ENCODE measurements around the gene MED15.
A peak's percentile ranks its signal among the peaks of the same experiment; 100 is the strongest.

MED15 gene

DNA sequence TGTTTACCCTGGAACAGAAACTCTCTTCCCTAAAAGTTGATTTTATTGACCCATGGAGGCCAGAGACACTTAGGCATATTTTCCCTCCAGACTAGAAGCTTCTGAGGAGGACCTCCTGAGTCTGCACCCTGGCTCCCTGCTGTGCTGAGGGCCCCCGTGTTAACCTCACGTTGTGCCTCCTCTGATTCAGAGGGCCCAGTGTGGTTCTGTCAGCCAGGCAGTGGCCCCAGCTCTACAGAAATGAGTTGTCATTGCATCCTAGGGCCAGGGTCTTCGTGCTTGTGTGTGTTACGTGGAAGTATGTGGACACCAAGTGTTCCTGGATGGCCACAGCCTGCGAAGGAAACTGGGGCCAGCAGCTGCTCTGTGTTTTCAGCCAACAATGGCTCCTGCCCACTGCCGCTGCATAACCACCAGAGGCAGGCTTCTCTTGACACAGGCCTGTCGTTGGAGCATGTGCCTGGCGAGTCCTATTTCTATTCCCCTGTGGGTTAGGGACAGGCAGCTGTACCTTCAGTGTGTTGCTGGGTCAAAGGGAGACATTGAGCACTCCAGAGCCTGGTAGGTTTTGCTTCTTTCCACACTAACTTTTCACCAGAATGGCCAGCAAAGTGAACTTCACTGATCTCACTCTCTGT, 44.5 kb downstream of the MED15 start:
- Histone ChIP-seq H3K27me3 (ENCODE audit: control insufficient read depth, insufficient read depth, low read length) (no peaks in the 10 kb centered on the region), H3K9me3 (replicated peaks; ENCODE audit: low read length) (no peaks in the 10 kb centered on the region), H3K9ac (ENCODE audit: low read depth, low read length) (peak overlapping the region; percentile 71), H3K4me2 (ENCODE audit: low read length) (peak overlapping the region; percentile 60), H3K36me3 (ENCODE audit: insufficient read depth, low read length) (peaks cover 48% of the 10 kb centered on the region), H3K4me3 (ENCODE audit: low read length) (no peak overlapping the region), H3K4me1 (ENCODE audit: control insufficient read depth, insufficient read depth, low read length) (peaks cover 84% of the 10 kb centered on the region)

DNA sequence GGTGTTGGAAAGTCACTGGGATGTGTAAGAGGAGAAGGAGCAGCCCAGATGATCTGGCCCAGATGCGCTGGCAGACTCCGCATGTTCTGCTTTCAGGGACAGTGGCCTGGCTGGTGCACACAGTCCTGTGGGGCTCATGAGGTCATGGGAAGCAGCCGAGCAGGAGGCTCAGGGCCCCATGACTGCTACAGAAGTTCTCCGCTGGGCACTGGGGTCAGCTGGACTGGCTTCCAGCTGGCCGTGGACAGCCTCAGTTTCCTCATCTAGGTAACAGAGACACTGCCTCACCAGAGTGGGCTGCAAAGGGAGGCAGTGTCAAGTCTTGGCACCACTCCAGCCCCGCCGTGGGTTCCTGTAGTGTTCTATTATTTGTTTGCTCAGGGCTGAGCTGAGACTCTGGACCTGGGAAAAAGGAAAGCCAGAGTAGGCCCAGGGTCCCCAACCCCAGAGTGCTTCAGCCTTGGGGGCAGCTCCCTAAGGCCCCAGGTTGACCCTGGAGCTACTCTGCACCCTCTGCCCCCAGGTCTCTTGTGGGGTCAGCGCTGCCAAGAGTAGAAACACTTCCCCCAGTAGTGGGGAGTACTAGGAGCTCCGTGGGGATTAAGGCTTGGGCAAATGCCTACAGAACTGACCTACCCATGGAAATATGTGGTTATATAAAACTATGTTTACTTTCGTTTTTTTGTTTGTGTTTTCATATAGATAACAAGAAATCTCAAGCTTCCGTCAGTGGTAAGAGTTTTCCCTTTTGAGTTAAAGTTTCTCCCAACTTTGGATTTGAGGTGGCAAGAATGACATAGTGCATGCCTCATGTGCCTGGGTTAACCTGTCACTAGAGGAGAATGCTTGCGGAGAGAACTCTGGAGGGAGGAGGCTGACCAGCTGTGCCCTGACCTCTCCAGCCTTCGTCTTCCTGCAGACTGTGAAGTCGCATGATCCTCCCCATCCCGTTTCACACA, 45.3 kb downstream of the MED15 start:
- peak overlapping the region; percentile 60 for H3K4me2 ChIP-seq (ENCODE audit: low read length)
- peaks cover 56% of the 10 kb centered on the region for H3K36me3 ChIP-seq (ENCODE audit: insufficient read depth, low read length)
- H3K4me1 ChIP-seq (ENCODE audit: control insufficient read depth, insufficient read depth, low read length): peaks cover 89% of the 10 kb centered on the region
- no peaks in the 10 kb centered on the region for H3K9me3 ChIP-seq (replicated peaks; ENCODE audit: low read length)
- peak overlapping the region; percentile 16 for H3K4me3 ChIP-seq (ENCODE audit: low read length)
- H3K9ac ChIP-seq (ENCODE audit: low read depth, low read length): peak overlapping the region; percentile 71
- no peaks in the 10 kb centered on the region for H3K27me3 ChIP-seq (ENCODE audit: control insufficient read depth, insufficient read depth, low read length)

DNA sequence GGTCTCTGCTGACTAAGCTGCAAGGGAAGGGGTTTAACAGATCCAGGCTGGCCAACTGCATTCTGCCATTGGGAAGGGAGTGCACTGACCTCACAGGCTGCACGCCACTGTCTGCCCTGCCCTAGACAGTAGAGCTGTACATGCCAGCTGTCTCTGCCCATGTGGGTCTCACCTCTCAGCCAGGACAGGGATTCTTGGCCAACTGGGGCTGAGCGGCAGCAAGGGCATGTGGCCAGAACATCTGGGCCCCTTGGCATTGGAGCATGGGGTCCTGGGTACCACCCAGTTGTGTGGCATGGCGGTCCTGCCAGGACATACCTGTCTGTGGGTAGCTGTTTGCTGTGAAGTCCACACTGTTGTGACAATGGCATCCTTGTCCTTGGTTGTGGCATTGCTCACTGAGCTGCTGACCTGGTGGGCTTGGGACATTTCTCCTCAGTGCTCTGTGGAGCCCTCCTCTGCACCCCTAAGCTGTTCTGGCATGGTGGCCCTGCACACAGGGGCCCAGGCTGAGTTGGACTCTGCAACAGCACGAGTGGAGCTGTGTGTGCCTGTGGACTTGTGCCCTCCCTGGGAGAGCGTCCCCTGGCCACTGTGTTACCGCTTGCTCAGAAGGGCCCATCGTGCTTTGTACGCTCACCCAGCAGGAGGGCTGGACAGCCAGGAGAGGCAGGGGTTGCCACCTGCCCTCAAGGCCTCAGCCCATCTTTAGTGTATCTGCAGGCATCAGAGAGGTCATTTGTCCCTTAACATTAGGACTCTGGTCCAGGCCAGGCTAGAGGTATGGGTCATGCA, 46.7 kb downstream of the MED15 start:
- peak overlapping the region; percentile 57 for H3K9ac ChIP-seq (ENCODE audit: low read depth, low read length)
- H3K4me1 ChIP-seq (ENCODE audit: control insufficient read depth, insufficient read depth, low read length): peaks cover 81% of the 10 kb centered on the region
- H3K36me3 ChIP-seq (ENCODE audit: insufficient read depth, low read length): peaks cover 66% of the 10 kb centered on the region
- no peaks in the 10 kb centered on the region for H3K27me3 ChIP-seq (ENCODE audit: control insufficient read depth, insufficient read depth, low read length)
- no peak overlapping the region for H3K4me3 ChIP-seq (ENCODE audit: low read length)
- H3K4me2 ChIP-seq (ENCODE audit: low read length): no peak overlapping the region
- peaks cover 2% of the 10 kb centered on the region for H3K9me3 ChIP-seq (replicated peaks; ENCODE audit: low read length)

DNA sequence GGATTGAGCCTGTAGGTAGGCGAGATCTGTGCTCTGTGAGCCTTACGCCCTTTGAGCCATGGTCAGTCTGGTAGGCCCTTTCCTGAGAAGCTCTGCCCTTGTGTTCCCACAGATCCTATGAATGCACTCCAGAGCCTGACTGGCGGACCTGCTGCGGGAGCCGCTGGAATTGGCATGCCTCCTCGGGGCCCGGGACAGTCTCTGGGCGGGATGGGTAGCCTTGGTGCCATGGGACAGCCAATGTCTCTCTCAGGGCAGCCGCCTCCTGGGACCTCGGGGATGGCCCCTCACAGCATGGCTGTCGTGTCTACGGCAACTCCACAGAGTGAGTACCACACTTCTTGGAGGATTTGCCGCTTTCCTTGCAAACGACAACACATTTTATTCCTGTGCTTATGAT, 47.4 kb downstream of the MED15 start:
- H3K4me2 ChIP-seq (ENCODE audit: low read length): peak overlapping the region; percentile 33
- peaks cover 74% of the 10 kb centered on the region for H3K4me1 ChIP-seq (ENCODE audit: control insufficient read depth, insufficient read depth, low read length)
- no peak overlapping the region for H3K4me3 ChIP-seq (ENCODE audit: low read length)
- peaks cover 2% of the 10 kb centered on the region for H3K9me3 ChIP-seq (replicated peaks; ENCODE audit: low read length)
- peak overlapping the region; percentile 31 for H3K9ac ChIP-seq (ENCODE audit: low read depth, low read length)
- no peaks in the 10 kb centered on the region for H3K27me3 ChIP-seq (ENCODE audit: control insufficient read depth, insufficient read depth, low read length)
- peaks cover 72% of the 10 kb centered on the region for H3K36me3 ChIP-seq (ENCODE audit: insufficient read depth, low read length)

DNA sequence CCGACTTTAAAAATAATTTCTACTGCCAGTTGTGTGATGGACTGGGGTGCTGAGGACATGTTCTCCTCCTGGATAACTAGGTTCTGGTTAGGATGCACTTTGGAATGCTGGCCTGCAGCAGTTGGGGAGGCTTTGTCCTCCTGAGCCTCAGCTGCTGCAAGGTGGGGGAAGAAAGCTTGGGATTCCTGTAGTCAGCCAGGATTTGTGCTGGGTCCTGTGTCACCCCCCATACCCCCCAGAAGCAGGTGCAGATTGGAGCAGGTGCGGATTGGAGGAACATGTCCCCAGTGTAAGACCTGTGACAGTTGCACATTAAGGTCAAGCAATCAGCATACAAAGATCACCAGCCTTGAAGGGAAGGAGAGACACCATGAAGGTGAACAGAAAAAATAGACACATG, 51.1 kb downstream of the MED15 start:
- H3K9me3 ChIP-seq (replicated peaks; ENCODE audit: low read length): peaks cover 2% of the 10 kb centered on the region
- H3K4me2 ChIP-seq (ENCODE audit: low read length): no peak overlapping the region
- no peak overlapping the region for H3K4me3 ChIP-seq (ENCODE audit: low read length)
- no peaks in the 10 kb centered on the region for H3K27me3 ChIP-seq (ENCODE audit: control insufficient read depth, insufficient read depth, low read length)
- peaks cover 70% of the 10 kb centered on the region for H3K36me3 ChIP-seq (ENCODE audit: insufficient read depth, low read length)
- H3K4me1 ChIP-seq (ENCODE audit: control insufficient read depth, insufficient read depth, low read length): peaks cover 37% of the 10 kb centered on the region
- no peak overlapping the region for H3K9ac ChIP-seq (ENCODE audit: low read depth, low read length)

DNA sequence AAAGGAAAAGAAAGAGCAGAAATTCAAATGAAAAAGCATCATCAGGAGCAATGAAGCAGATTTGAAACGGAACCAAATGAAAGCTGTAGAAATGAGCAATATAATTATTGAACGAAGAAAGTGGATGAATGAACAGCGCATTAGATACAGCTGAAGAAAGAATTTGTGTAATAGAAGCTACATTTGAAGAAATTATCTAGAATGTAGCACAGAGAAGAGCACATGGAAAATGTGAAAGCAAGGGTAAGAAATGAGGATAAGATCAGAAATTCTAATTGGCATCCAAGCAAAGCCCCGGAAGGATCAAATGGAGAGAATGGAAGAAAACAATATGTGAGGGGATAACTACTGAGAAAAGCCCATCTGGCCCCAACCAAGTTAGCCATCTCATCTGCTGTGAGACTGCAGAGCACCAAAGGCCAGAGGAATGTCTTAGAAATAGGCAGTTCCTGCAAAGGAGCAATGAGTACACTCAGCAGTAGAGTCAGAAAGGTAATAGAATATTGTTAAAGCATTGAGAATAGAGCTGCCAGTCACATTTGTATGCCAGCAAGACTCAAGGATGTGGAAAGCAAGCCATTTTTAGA, 51.9 kb downstream of the MED15 start:
- Histone ChIP-seq H3K4me1 (ENCODE audit: control insufficient read depth, insufficient read depth, low read length) (peaks cover 30% of the 10 kb centered on the region), H3K4me2 (ENCODE audit: low read length) (no peak overlapping the region), H3K36me3 (ENCODE audit: insufficient read depth, low read length) (peaks cover 69% of the 10 kb centered on the region)

DNA sequence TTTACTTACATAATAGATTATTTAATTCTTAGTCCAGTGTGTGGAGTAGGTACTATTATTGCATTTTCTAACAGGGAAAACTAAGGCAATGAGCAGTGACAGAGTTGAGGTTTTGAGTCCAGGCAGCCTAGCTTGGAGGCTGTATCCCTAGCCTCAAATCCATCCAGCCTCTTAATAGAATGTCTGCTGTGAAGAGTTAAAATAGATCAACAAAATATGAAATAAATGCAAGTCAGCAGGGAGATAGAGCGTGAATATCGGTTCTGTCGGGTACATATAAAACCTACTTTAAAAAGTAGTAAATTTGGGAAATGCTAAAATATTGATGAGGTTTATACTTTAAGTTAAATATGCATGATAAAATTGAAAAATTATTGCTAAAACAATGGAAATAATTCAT, 53.3 kb downstream of the MED15 start:
- peaks cover 15% of the 10 kb centered on the region for H3K4me1 ChIP-seq (ENCODE audit: control insufficient read depth, insufficient read depth, low read length)
- no peak overlapping the region for H3K4me3 ChIP-seq (ENCODE audit: low read length)
- H3K9ac ChIP-seq (ENCODE audit: low read depth, low read length): no peak overlapping the region
- H3K9me3 ChIP-seq (replicated peaks; ENCODE audit: low read length): peaks cover 2% of the 10 kb centered on the region
- no peaks in the 10 kb centered on the region for H3K27me3 ChIP-seq (ENCODE audit: control insufficient read depth, insufficient read depth, low read length)
- H3K4me2 ChIP-seq (ENCODE audit: low read length): no peak overlapping the region
- peaks cover 68% of the 10 kb centered on the region for H3K36me3 ChIP-seq (ENCODE audit: insufficient read depth, low read length)

More for the DNA sequence above, 51.9 kb downstream of the MED15 start:
- H3K4me3 ChIP-seq (ENCODE audit: low read length): no peak overlapping the region
- peaks cover 2% of the 10 kb centered on the region for H3K9me3 ChIP-seq (replicated peaks; ENCODE audit: low read length)
- H3K9ac ChIP-seq (ENCODE audit: low read depth, low read length): no peak overlapping the region
- H3K27me3 ChIP-seq (ENCODE audit: control insufficient read depth, insufficient read depth, low read length): no peaks in the 10 kb centered on the region

DNA sequence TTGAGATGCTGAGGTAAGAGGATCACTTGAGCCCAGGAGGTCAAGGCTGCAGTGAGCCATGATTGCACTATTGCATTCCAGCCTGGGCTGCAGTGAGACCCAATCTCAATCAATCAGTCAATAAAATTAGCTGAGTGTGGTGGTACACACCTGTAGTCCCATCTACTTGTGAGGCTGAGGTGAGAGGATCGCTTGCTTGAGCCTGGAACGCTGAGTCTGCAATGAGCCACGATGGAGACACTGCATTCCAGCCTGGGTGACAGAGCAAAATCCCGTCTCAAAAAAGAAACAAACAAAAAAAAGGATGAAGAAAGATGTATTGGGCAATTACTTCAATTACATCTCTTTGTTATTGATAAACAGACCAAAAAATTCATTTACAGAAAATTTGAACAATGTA, 54.5 kb downstream of the MED15 start:
- Histone ChIP-seq H3K4me1 (ENCODE audit: control insufficient read depth, insufficient read depth, low read length) (peaks cover 16% of the 10 kb centered on the region), H3K36me3 (ENCODE audit: insufficient read depth, low read length) (peaks cover 67% of the 10 kb centered on the region)

DNA sequence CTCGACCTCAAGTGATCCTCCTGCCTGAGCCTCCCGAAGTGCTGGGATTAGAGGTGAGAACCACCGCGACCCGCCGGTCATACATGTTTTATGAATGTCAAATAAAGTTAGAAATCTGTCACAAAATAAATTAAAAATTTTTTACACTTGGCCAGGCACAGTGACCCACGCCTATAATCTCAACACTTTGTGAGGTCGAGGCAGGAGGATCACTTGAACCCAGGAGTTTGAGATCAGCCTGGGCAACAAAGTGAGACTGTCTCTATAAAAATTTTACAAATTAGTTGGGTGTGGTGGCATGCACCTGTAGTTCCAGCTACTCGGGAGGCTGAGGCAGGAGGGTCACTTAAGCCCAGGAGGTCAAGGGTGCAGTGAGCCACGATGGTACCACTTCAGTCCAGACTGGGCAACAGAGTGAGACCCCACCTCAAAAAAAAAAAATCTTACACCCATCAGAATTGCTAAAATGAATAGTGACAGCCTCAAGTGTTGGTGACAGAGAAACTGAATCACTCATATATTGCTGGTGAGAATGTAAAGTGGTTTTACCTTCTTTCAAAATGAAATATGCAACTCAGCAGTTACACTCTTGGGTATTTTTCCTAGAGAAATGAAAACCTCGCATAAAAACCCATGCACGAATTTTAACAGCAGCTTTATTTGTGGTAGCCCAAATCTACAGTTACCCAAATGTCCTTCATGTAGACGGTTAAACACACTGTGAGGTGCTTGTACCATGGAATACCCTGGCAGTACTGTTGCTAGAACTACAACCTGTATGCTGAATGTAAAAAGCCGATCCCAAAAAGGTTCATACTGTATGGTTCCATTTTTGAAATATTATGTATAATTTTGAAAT, 55.4 kb downstream of the MED15 start:
- Histone ChIP-seq H3K4me2 (ENCODE audit: low read length) (no peak overlapping the region), H3K4me1 (ENCODE audit: control insufficient read depth, insufficient read depth, low read length) (peaks cover 17% of the 10 kb centered on the region), H3K36me3 (ENCODE audit: insufficient read depth, low read length) (peaks cover 66% of the 10 kb centered on the region), H3K4me3 (ENCODE audit: low read length) (no peak overlapping the region), H3K9me3 (replicated peaks; ENCODE audit: low read length) (peaks cover 2% of the 10 kb centered on the region), H3K9ac (ENCODE audit: low read depth, low read length) (no peak overlapping the region), H3K27me3 (ENCODE audit: control insufficient read depth, insufficient read depth, low read length) (no peaks in the 10 kb centered on the region)

More for the DNA sequence above, 54.5 kb downstream of the MED15 start:
- Histone ChIP-seq H3K9ac (ENCODE audit: low read depth, low read length) (no peak overlapping the region), H3K9me3 (replicated peaks; ENCODE audit: low read length) (peaks cover 2% of the 10 kb centered on the region), H3K27me3 (ENCODE audit: control insufficient read depth, insufficient read depth, low read length) (no peaks in the 10 kb centered on the region), H3K4me2 (ENCODE audit: low read length) (no peak overlapping the region), H3K4me3 (ENCODE audit: low read length) (no peak overlapping the region)

DNA sequence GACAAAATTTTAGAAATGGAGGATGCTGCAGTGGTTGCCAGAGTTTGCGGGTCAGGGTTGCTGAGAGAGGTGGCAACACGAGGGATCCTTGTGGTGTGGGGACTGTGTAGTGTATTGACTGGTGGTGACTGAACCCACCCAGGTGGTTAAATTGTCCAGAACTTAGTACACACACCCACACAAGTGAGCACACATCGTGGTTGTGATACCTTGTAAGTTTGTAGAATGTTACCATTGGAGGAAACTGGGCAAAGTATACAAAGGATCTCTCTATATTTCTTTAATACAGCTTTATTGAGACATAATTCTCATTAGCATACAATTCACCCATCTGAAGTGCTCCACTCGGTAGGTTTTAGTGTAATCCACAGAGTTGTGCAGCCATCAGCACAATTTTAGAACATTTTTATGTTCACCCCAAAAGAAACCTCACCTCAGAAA, 56.1 kb downstream of the MED15 start:
- Histone ChIP-seq H3K9me3 (replicated peaks; ENCODE audit: low read length) (peaks cover 2% of the 10 kb centered on the region), H3K4me2 (ENCODE audit: low read length) (no peak overlapping the region), H3K27me3 (ENCODE audit: control insufficient read depth, insufficient read depth, low read length) (no peaks in the 10 kb centered on the region), H3K4me3 (ENCODE audit: low read length) (no peak overlapping the region), H3K4me1 (ENCODE audit: control insufficient read depth, insufficient read depth, low read length) (peaks cover 24% of the 10 kb centered on the region), H3K36me3 (ENCODE audit: insufficient read depth, low read length) (peaks cover 66% of the 10 kb centered on the region), H3K9ac (ENCODE audit: low read depth, low read length) (no peak overlapping the region)
